Right cardiac atrium (tissue), 5 donors: ENCODE results near the gene ART1. TPM values are rescaled to one million over a fixed set of nuclear protein-coding genes. Genes with fewer than 3 reads are reported as not detected.
"Not testable (repeated sequence)": the region's sequence is repeated elsewhere in the genome, so short reads cannot be mapped to it uniquely, and the experiment has no call there.

Source experiments
- ATAC-seq, 2 donors: fragments of 200-7000 bp; cut with Tn5 transposase; one replicate each; pipeline versions ENCODE4 v1.8.0 to v1.9.1; 2020; ENCODE audit warnings: moderate library complexity in 2 of 2, mild to moderate bottlenecking in 1 of 2
- DNase-seq, 3 donors: peaks; one replicate each; pipeline ENCODE4 v3.0.0-alpha.2; 2020
- H3K27ac ChIP-seq: one replicate; pipeline ENCODE4 v1.5.1; 2013; ENCODE audit warnings: mild to moderate bottlenecking, low read length, control low read depth, moderate library complexity
- H3K27me3 ChIP-seq: one replicate; pipeline ENCODE4 v1.6.1; 2013; ENCODE audit not compliant: control insufficient read depth, insufficient read depth
- H3K4me1 ChIP-seq: one replicate; pipeline ENCODE4 v1.6.1; 2013; ENCODE audit warnings: low read length; ENCODE audit not compliant: control insufficient read depth, insufficient read depth
- H3K4me3 ChIP-seq: one replicate; pipeline ENCODE4 v1.5.1; 2013; ENCODE audit warnings: low read length, control low read depth
- H3K9me3 ChIP-seq: one replicate; pipeline ENCODE4 v1.6.1; 2013; ENCODE audit warnings: low read length; ENCODE audit not compliant: control insufficient read depth
- WGBS: extraction: QIAGEN DNeasy Blood & Tissue Kit; methylation state at CpG from one replicate; pipeline ENCODE4 v1.1.7; 2013; 5-methylcytosine and 5-hydroxymethylcytosine counted together
- intact Hi-C, 4 donors: fragments of 100-400 bp; cut with DNase I; formaldehyde crosslinking; loops; one replicate each; pipeline versions ENCODE4 v1.11.0 to v1.14.0; 2022 to 2023
- polyA plus RNA-seq: library from polyadenylated mRNA; stranded (reverse); fragments of 200-250 nt; gene quantifications from one replicate; pipeline ENCODE4 v1.2.3, GENCODE V29; 2013
- total RNA-seq, 4 donors: library from RNA; stranded (reverse); fragmentation: NEBNext Ultra II Directional; extraction: Animal tissue kit (Norgen Biotek cat#: 25700); gene quantifications; one replicate each; pipeline ENCODE4 v1.2.1, GENCODE V29; 2021
- donor health status: healthy with polysubstance abuse.
- donor health status: DM: no; HTN: yes; CAD: no.
- donor health status: DM: no; HTN: no; CAD: no.
- donor health status: DM: no; HTN: yes; CAD: no; lungs with severe emphysema.
- donor health status: DM: yes; HTN: yes; CAD: no.

The ART1 gene
- total and polyA plus RNA-seq, 5 donors = not detected

- intact Hi-C loops, H3K4me3 ChIP-seq, H3K4me1 ChIP-seq, H3K27me3 ChIP-seq, H3K27ac ChIP-seq, ATAC-seq, DNase-seq, H3K9me3 ChIP-seq: not testable (repeated sequence)
- WGBS = 86% methylated on average over 2 of the region's 3 CpGs
Observed at GRCh38 chr11:3652514-3652913, 7.6 kb downstream of the ART1 start.

GRCh38 chr11:3655547-3655946 is 10.6 kb downstream of the ART1 start:
- intact Hi-C loops = no loop called here
- H3K4me3 ChIP-seq = no peak overlapping the region
- no peaks in the 10 kb centered on the region for H3K4me1 ChIP-seq
- DNase-seq (no peak), ATAC-seq (no peak)
- no peaks in the 10 kb centered on the region for H3K9me3 ChIP-seq
- H3K27ac ChIP-seq = no peak overlapping the region
- H3K27me3 ChIP-seq = no peaks in the 10 kb centered on the region
- 89% methylated on average over 3 of the region's 3 CpGs for WGBS

GRCh38 chr11:3657331-3657730 is 12.4 kb downstream of the ART1 start:
- DNase-seq, ATAC-seq, H3K4me3 ChIP-seq, H3K4me1 ChIP-seq, H3K27ac ChIP-seq, intact Hi-C loops, H3K9me3 ChIP-seq, H3K27me3 ChIP-seq: not testable (repeated sequence)
- WGBS = 82% methylated on average over 5 of the region's 5 CpGs

- Histone ChIP-seq H3K9me3 (no peaks in the 10 kb centered on the region), H3K27me3 (no peaks in the 10 kb centered on the region), H3K4me3 (no peak overlapping the region), H3K4me1 (no peaks in the 10 kb centered on the region), H3K27ac (no peak overlapping the region)
- whole genome bisulfite sequencing = 91% methylated on average over 8 of the region's 8 CpGs
- intact Hi-C loops = no loop called here
- ATAC-seq (no peak), DNase-seq (no peak)
Observed at GRCh38 chr11:3658252-3658651, 13.3 kb downstream of the ART1 start.

- DNase-seq (no peak), ATAC-seq (peak; percentile 7 to 17)
- intact Hi-C loops = no loop called here
- 92% methylated on average over 33 of the region's 33 CpGs for WGBS
- Histone ChIP-seq H3K27me3 (no peaks in the 10 kb centered on the region), H3K4me3 (no peak overlapping the region), H3K4me1 (no peaks in the 10 kb centered on the region), H3K9me3 (no peaks in the 10 kb centered on the region), H3K27ac (no peak overlapping the region)
Observed at GRCh38 chr11:3659595-3660515, 14.9 kb downstream of the ART1 start.

- intact Hi-C loops = no loop called here
- WGBS = 83% methylated on average over 2 of the region's 2 CpGs
- Histone ChIP-seq H3K9me3 (no peaks in the 10 kb centered on the region), H3K27me3 (no peaks in the 10 kb centered on the region), H3K4me1 (no peaks in the 10 kb centered on the region), H3K27ac (no peak overlapping the region), H3K4me3 (no peak overlapping the region)
- ATAC-seq (no peak), DNase-seq (no peak)
Observed at GRCh38 chr11:3660960-3661359, 16.0 kb downstream of the ART1 start.

- Histone ChIP-seq H3K4me3 (no peak overlapping the region), H3K4me1 (no peaks in the 10 kb centered on the region), H3K27ac (no peak overlapping the region), H3K27me3 (no peaks in the 10 kb centered on the region), H3K9me3 (no peaks in the 10 kb centered on the region)
- no peak for ATAC-seq
- no peak for DNase-seq
- intact Hi-C loops = no loop called here
Observed at GRCh38 chr11:3662856-3663255, 17.9 kb downstream of the ART1 start.

GRCh38 chr11:3664032-3664630 is 19.2 kb downstream of the ART1 start:
- no peak overlapping the region for H3K4me3 ChIP-seq
- WGBS = 87% methylated on average over 10 of the region's 10 CpGs
- H3K9me3 ChIP-seq = no peaks in the 10 kb centered on the region
- DNase-seq (no peak), ATAC-seq (no peak)
- intact Hi-C loops = no loop called here
- H3K4me1 ChIP-seq = no peaks in the 10 kb centered on the region
- no peak overlapping the region for H3K27ac ChIP-seq
- H3K27me3 ChIP-seq = no peaks in the 10 kb centered on the region

- Histone ChIP-seq H3K4me3 (no peak overlapping the region), H3K27ac (no peak overlapping the region), H3K4me1 (peaks cover 3% of the 10 kb centered on the region), H3K27me3 (no peaks in the 10 kb centered on the region), H3K9me3 (no peaks in the 10 kb centered on the region)
- intact Hi-C loops = no loop called here
- 95% methylated on average over 6 of the region's 6 CpGs for WGBS
- ATAC-seq = peak in 1 of 2 donors; percentile 10
- DNase-seq = no peak
Observed at GRCh38 chr11:3665336-3666022, 20.6 kb downstream of the ART1 start.

GRCh38 chr11:3666023-3666530 is 21.1 kb downstream of the ART1 start:
- no peak for ATAC-seq
- H3K27ac ChIP-seq = no peak overlapping the region
- no peak overlapping the region for H3K4me3 ChIP-seq
- no peaks in the 10 kb centered on the region for H3K9me3 ChIP-seq
- 93% methylated on average over 17 of the region's 17 CpGs for WGBS
- DNase-seq = no peak
- intact Hi-C loops = no loop called here
- no peaks in the 10 kb centered on the region for H3K27me3 ChIP-seq
- peaks cover 3% of the 10 kb centered on the region for H3K4me1 ChIP-seq
